Endothelial cell of hepatic sinusoid (primary cell): ENCODE data around the gene TMEM45A.

Experiments
- in situ Hi-C: cut with HindIII; loops from 2 replicates; pipeline ENCODE4 v1.10.0; 2017; ENCODE audit warnings: low sequenced_read_pairs

The TMEM45A gene

DNA sequence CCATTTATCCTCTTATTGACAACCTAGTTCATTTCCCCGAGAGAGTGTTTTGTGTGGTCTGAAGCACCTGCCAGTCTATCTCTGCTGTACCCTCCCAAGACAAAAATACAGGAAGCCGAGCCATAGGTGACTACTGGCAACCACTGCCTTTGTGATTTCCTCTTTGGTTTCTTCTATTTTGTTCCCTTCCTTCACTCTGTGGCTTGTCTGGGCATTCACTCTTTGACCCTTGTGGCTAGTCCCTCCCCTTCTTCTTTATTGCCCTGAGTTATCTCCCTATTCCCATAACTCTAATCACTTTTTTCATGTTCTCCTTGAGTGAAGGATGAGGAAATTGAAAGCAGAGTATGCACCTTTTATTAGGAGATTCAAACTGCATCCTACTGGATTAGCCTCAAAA lies 116.9 kb downstream of the TMEM45A start, which contains the start of gene ADGRG7:
Gene ADGRG7 (plus strand): TSS at position 297 of the 400 bp plus-strand sequence. CDS start 256 bp downstream, outside the sequence.
- in situ Hi-C loops: no loop called here

DNA sequence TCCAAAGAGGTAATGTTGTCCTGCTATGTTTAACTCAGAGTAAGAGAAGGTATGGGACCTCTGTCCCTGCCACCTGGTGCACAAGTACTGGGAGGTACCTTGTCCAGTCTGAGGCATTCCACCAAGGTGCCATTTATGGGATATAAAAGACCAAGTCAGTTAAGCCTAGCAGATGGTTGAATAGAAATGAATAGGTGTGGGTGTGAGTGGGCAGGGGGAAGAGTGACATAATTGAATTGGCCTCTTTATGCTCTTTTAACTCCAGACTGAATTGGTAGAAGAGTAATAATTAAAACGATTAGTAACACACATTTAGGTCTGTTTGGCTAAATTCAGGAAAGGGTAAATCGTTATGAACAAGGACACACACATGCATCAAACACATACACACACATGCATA lies 117.5 kb downstream of the TMEM45A start:
- in situ Hi-C loops: no loop called here

DNA sequence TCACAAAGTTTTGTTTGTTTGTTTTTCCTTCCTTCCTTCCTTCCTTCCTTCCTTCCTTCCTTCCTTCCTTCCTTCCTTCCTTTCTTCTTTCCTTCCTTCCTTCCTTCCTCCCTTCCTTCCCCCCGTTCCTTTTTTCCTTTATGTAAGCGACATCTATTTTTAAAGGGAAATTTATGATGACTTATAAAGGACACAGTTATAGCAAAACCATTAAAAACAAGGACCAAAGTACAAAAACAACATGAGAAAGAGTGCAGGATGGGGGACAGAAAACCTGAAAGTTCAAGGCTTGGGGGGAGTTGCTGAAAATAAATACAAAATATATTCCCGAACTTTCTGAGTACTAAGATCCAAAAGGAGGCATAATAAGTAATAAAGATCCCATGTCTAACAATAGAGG lies 118.8 kb downstream of the TMEM45A start:
- in situ Hi-C loops: no loop called here

DNA sequence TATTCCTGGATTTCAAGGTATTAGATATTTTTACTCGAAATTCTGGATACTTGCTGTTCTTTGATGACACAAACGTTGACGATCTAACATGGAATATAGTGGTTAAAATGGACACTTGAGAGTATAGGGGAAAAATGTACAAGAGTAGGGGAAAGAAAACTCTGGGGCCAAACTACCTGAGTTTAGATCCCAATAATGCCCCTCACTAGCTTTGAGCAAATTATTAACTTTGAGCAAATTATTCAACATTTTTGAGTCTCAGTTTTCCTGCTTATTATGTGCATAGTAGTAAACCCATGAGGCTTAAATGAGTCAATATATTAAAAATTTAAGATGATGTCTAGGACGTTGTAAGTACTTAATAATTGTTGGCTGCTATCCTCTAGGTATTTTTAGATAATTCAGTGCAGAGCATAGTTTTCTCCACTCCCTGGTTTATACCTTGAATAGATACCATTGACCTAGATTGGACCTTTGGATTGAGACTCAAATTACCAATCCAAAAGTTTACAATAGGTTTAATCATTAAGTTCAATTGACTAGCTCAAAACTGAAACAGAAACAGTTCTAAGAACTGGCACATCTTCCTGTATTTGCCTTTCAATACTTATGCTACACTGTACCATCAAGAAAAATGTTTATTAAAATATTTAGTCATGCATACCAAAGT lies 121.4 kb downstream of the TMEM45A start:
- in situ Hi-C loops: no loop called here

DNA sequence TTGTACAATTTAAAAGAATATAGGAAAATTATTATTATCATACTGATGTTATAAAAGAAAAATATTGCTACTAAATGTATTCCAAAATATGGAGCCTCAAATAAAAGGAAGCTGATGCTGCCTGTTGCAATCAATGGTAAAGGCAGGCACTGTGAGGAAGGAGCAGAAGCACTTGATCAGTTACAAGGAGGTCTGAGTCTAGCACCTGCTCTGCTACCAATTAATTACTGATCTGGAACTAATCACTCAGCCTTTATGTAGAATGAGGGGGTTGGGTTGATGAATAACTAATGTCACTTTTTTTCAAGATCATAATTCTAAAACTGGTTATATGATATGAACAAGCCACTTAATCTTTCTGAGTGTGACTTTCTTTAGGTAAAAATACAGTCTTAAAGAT lies 122.5 kb downstream of the TMEM45A start:
- in situ Hi-C loops: no loop called here

DNA sequence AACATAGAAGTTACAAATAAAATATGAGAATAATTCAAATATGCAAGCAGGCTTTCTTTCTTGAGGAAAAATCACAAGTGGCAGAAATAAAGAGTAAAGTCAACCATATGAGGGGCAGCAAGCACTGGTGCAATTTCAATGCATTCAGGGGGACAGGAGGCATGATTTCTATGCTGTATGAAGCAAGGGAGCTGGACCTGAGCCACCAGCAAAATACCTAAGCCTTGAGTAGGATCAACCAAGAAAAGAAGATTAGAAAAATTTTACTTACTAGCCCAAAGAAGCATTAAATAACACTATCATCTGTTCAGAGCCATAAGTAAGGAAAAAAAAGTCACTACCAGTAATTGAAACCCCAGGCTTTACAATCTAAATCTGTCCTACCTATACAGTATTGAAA lies 123.3 kb downstream of the TMEM45A start:
- in situ Hi-C loops: no loop called here

DNA sequence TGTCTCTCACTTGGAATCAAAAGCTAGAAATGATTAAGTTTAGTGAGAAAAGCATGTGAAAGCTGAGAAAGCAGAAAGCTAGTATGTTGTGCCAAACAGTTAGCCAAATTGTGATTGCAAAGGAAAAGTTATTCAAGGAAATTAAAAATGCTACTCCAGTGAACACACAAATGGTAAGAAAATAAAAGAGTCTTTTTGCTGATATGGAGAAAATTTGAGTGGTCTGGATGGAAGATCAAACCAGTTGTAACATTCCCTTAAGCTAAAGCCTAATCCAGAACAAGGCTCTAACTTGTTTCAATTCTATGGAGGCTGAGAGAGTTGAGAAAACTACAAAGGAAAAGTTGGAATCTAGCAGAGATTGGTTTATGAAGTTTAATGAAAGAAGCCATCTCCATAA lies 128.8 kb downstream of the TMEM45A start:
- in situ Hi-C loops: no loop called here
